ENCODE results near the gene CISD2.

The CISD2 gene

DNA sequence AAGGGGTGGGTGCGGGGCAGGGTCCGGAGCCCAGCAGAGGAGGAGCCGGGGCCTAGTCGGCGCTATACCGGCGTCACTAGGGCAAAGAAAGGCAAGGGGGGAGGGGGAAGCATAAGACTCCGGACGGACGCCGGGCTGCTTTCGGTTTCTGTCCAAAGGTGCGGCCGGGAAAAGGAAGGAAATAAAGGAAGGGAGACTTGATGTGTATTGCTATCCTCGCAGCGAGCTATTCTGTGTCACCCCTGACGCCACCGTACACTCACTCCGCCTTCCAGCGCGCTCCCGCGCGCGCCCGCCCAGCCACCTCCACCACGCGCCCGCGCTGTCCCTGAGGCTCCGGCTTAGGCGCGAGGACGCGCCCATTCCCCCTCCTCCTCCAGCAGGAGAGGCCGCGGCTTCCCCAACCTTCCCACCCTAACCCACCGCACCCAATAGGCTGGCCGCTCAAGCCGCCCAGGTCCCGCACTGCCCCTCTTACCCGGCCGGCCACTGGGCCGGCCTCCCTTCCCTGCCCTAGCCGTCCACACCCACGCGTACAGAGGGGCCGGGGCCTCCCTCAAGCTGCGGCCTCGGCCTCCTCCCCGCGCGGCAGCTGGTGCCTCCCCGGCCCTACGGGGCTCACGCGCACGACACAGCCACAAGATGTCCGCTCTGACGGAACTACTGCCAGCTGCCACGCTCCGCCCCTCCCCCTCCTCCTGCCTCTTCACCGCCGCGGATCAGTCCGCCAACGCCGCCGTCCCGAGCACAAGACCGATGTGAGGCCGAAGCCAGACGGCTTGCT, 41.7 kb upstream of the CISD2 start, which contains the start of gene UBE2D3:
Gene UBE2D3, minus strand, starts transcription at position 662 of the 784 bp plus-strand sequence. CDS start 1,043 bp downstream, outside the sequence.
- peaks cover 30 to 32% of the 10 kb centered on the region in 2 donors for H3K4me1 ChIP-seq (ENCODE audit: control insufficient read depth in 1 of 2, insufficient read depth in 2 of 2, low read length in 2 of 2)
- no peaks in the 10 kb centered on the region for H3K27me3 ChIP-seq (ENCODE audit: control insufficient read depth in 1 of 2, insufficient read depth in 2 of 2, low read length in 2 of 2)
- no peaks in the 10 kb centered on the region for H3K9me3 ChIP-seq (ENCODE audit: control insufficient read depth in 1 of 2, low read length in 2 of 2)
- peak within 1 kb of the TSS; percentile 99 for H3K9ac ChIP-seq (ENCODE audit: low read depth in 1 of 2, low read length in 2 of 2)
- peak within 1 kb of the TSS; percentile 76 to 95 for H3K4me3 ChIP-seq (ENCODE audit: low read depth in 1 of 2, low read length in 2 of 2)
- peaks cover 0 to 7% of the 10 kb centered on the region in 2 donors for H3K36me3 ChIP-seq (ENCODE audit: control insufficient read depth in 1 of 2, insufficient read depth in 2 of 2, low read length in 2 of 2)
- peak within 1 kb of the TSS; percentile 100 for H3K27ac ChIP-seq (ENCODE audit: low read depth, low read length)

DNA sequence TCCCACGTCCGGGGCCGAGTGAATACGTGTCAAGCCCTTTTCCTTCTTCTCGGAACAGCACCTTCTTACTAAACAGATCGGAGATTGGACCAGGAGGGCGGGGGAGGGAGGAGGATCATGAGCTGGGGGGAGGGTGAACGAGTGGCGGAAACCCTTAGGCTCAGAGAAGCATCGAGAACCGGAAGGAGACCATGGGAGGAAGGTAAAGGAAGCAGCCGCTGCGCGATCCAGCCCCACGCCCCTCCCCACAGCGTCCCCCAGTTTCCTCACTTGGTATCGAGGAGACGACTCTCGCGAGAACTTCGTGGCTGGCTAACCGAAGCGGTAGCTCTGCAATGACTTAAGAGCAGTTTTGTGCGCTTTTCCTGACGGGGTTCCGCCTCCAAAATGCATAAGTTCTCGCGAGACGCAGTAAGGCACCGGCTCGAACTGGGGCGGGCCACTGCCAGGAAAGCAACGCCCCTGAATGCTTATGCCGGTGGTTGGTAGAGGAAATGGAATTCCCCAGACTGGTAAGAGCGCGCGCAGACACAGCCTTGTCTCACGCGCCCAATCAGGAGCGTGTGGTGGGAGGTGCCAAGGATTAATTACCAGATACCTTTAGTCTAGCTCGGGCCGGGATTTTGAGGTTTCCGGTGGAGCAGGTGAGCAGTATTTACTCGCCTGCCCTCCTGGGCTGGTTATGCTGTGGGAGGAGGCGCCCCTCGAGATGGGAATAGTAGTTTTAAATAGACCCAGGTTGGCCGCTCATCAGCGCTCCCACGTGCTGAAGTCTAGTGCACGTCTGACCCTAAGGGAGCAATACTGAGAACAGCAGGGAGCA, 40.9 kb upstream of the CISD2 start:
- H3K4me1 ChIP-seq (ENCODE audit: control insufficient read depth in 1 of 2, insufficient read depth in 2 of 2, low read length in 2 of 2), result peaks cover 25 to 28% of the 10 kb centered on the region in 2 donors
- H3K36me3 ChIP-seq (ENCODE audit: control insufficient read depth in 1 of 2, insufficient read depth in 2 of 2, low read length in 2 of 2), result peaks cover 0 to 5% of the 10 kb centered on the region in 2 donors
- H3K9me3 ChIP-seq (ENCODE audit: control insufficient read depth in 1 of 2, low read length in 2 of 2), result no peaks in the 10 kb centered on the region
- H3K9ac ChIP-seq (ENCODE audit: low read depth in 1 of 2, low read length in 2 of 2), result peak overlapping the region; percentile 99
- peak overlapping the region; percentile 100 for H3K27ac ChIP-seq (ENCODE audit: low read depth, low read length)
- peak overlapping the region; percentile 76 to 95 for H3K4me3 ChIP-seq (ENCODE audit: low read depth in 1 of 2, low read length in 2 of 2)
- no peaks in the 10 kb centered on the region for H3K27me3 ChIP-seq (ENCODE audit: control insufficient read depth in 1 of 2, insufficient read depth in 2 of 2, low read length in 2 of 2)

DNA sequence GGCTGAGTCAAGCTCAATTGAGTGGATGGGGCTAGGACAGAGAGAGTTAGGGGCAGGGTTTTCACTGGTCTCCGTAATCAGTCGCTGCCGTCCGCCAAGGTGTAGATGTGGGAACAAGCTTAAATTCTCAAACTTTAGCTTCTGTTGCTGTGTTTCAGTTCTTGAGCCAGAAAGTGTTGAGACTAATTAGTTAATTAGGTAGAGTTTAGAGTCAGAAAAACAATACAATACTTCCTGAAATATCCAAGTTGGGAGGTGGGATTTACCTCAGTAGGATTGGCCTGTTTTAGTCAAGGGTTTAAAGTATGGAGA, 40.3 kb upstream of the CISD2 start:
- Histone ChIP-seq H3K9me3 (ENCODE audit: control insufficient read depth in 1 of 2, low read length in 2 of 2) (no peaks in the 10 kb centered on the region), H3K4me1 (ENCODE audit: control insufficient read depth in 1 of 2, insufficient read depth in 2 of 2, low read length in 2 of 2) (peaks cover 20 to 24% of the 10 kb centered on the region in 2 donors), H3K27me3 (ENCODE audit: control insufficient read depth in 1 of 2, insufficient read depth in 2 of 2, low read length in 2 of 2) (no peaks in the 10 kb centered on the region), H3K27ac (ENCODE audit: low read depth, low read length) (peak overlapping the region; percentile 100), H3K4me3 (ENCODE audit: low read depth in 1 of 2, low read length in 2 of 2) (peak overlapping the region; percentile 74 to 76), H3K9ac (ENCODE audit: low read depth in 1 of 2, low read length in 2 of 2) (peak overlapping the region; percentile 83 to 85), H3K36me3 (ENCODE audit: control insufficient read depth in 1 of 2, insufficient read depth in 2 of 2, low read length in 2 of 2) (no peaks in the 10 kb centered on the region)

DNA sequence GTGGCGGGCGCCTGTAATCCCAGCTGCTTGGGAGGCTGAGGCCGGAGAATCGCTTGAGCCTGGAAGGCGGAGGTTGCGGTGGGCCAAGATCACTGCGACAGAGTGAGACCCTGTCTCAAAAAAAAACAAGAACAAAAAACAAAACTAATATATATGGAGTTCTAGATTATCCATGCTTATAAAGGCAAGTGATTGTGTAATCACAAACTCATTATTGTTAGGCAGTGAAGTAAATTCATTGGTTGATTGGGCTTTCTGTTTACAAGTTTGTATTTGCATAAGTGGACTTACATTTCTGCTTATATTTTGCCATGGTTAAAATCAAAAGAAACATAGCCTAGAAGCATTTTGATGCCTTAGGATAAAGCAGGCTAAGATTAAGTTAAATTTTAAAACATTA, 39.0 kb upstream of the CISD2 start:
- Histone ChIP-seq H3K36me3 (ENCODE audit: control insufficient read depth in 1 of 2, insufficient read depth in 2 of 2, low read length in 2 of 2) (no peaks in the 10 kb centered on the region), H3K4me1 (ENCODE audit: control insufficient read depth in 1 of 2, insufficient read depth in 2 of 2, low read length in 2 of 2) (peaks cover 9 to 12% of the 10 kb centered on the region in 2 donors), H3K9ac (ENCODE audit: low read depth in 1 of 2, low read length in 2 of 2) (no peak overlapping the region), H3K27me3 (ENCODE audit: control insufficient read depth in 1 of 2, insufficient read depth in 2 of 2, low read length in 2 of 2) (no peaks in the 10 kb centered on the region), H3K27ac (ENCODE audit: low read depth, low read length) (no peak overlapping the region), H3K9me3 (ENCODE audit: control insufficient read depth in 1 of 2, low read length in 2 of 2) (no peaks in the 10 kb centered on the region), H3K4me3 (ENCODE audit: low read depth in 1 of 2, low read length in 2 of 2) (no peak overlapping the region)

DNA sequence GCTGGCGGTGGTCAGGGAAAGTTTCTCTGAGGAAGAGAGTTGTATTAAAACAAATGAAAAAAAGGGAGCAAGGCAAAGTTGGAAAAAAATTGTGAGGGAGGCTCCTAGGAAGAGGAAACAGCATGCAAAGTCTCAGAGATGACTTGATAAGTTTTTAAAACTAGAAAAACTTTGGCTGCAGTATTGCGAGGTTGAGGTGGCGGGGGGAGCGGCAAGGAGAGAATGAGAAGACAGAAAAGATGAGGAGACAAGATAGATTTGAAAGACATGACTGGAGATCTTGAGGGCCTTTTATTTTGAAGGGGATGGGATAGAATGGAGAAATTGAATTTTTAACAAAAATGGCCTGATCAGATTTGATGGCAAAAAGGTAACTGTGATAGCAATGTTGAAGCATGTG, 36.7 kb upstream of the CISD2 start:
- Histone ChIP-seq H3K27me3 (ENCODE audit: control insufficient read depth in 1 of 2, insufficient read depth in 2 of 2, low read length in 2 of 2) (no peaks in the 10 kb centered on the region), H3K36me3 (ENCODE audit: control insufficient read depth in 1 of 2, insufficient read depth in 2 of 2, low read length in 2 of 2) (no peaks in the 10 kb centered on the region), H3K4me1 (ENCODE audit: control insufficient read depth in 1 of 2, insufficient read depth in 2 of 2, low read length in 2 of 2) (peaks cover 9 to 12% of the 10 kb centered on the region in 2 donors), H3K4me3 (ENCODE audit: low read depth in 1 of 2, low read length in 2 of 2) (no peak overlapping the region), H3K27ac (ENCODE audit: low read depth, low read length) (no peak overlapping the region), H3K9me3 (ENCODE audit: control insufficient read depth in 1 of 2, low read length in 2 of 2) (no peaks in the 10 kb centered on the region), H3K9ac (ENCODE audit: low read depth in 1 of 2, low read length in 2 of 2) (no peak overlapping the region)

DNA sequence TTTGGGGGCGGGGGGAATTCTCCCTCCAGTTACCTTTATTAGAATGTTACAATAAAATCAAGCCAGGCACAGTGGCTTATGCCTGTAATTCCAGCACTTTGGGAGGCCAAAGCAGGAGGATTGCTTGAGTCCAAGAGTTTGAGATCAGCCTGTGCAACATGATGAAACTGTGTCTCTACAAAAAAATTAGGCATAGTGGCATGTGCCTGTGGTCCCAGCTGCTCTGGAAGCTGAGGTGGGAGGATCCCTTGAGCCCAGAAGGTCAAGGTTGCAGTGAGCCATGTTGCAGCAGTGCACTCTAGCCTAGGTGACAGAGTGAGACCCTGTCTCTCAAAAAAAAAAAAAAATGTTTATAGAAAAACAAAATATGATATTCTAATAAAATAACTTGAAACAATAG, 36.1 kb upstream of the CISD2 start:
- H3K27ac ChIP-seq (ENCODE audit: low read depth, low read length), result no peak overlapping the region
- no peaks in the 10 kb centered on the region for H3K27me3 ChIP-seq (ENCODE audit: control insufficient read depth in 1 of 2, insufficient read depth in 2 of 2, low read length in 2 of 2)
- H3K9me3 ChIP-seq (ENCODE audit: control insufficient read depth in 1 of 2, low read length in 2 of 2), result no peaks in the 10 kb centered on the region
- peaks cover 9 to 12% of the 10 kb centered on the region in 2 donors for H3K4me1 ChIP-seq (ENCODE audit: control insufficient read depth in 1 of 2, insufficient read depth in 2 of 2, low read length in 2 of 2)
- H3K9ac ChIP-seq (ENCODE audit: low read depth in 1 of 2, low read length in 2 of 2), result no peak overlapping the region
- H3K36me3 ChIP-seq (ENCODE audit: control insufficient read depth in 1 of 2, insufficient read depth in 2 of 2, low read length in 2 of 2), result no peaks in the 10 kb centered on the region
- H3K4me3 ChIP-seq (ENCODE audit: low read depth in 1 of 2, low read length in 2 of 2), result no peak overlapping the region

DNA sequence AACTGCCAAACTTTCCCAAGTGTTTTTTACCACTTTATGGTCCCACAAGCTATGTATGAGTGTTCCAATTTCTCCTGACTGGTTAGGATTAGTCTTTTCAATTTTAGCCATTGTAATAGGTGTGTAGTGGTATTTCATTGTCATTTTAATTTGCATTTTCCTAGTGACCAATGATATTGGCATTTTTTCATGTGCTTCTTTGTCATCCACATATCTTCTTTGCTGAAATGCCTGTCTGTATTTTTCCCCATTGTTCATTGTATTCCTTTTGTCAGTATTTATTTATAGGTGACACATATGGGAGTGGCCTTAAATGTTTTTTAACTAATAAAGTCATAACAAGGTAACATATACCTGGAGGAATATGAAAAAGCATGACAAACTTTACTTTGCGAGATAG, 32.2 kb upstream of the CISD2 start:
- Histone ChIP-seq H3K27ac (ENCODE audit: low read depth, low read length) (no peak overlapping the region), H3K4me3 (ENCODE audit: low read depth in 1 of 2, low read length in 2 of 2) (no peak overlapping the region), H3K9ac (ENCODE audit: low read depth in 1 of 2, low read length in 2 of 2) (no peak overlapping the region), H3K9me3 (ENCODE audit: control insufficient read depth in 1 of 2, low read length in 2 of 2) (no peaks in the 10 kb centered on the region), H3K4me1 (ENCODE audit: control insufficient read depth in 1 of 2, insufficient read depth in 2 of 2, low read length in 2 of 2) (no peaks in the 10 kb centered on the region), H3K36me3 (ENCODE audit: control insufficient read depth in 1 of 2, insufficient read depth in 2 of 2, low read length in 2 of 2) (no peaks in the 10 kb centered on the region), H3K27me3 (ENCODE audit: control insufficient read depth in 1 of 2, insufficient read depth in 2 of 2, low read length in 2 of 2) (no peaks in the 10 kb centered on the region)

DNA sequence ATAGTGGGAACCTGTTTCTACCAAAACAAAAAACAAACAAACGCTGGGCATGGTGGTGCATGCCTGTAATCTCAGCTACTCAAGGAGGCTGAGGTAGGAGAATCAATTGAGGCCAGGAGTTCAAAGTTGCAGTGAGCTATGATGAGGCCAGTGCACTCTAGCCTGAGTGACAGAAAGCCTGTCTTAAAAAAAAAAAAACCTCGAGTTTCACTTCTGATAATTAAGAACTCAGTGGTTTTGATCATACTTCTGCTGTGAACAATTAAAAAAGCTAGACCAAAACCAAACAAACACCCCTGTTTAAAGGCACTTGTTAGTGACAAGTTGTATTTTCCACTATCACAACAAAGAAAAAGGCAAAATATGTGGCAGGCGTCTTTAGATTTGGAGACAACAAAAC, 26.4 kb upstream of the CISD2 start:
- Histone ChIP-seq H3K4me3 (ENCODE audit: low read depth in 1 of 2, low read length in 2 of 2) (no peak overlapping the region), H3K9ac (ENCODE audit: low read depth in 1 of 2, low read length in 2 of 2) (no peak overlapping the region), H3K27me3 (ENCODE audit: control insufficient read depth in 1 of 2, insufficient read depth in 2 of 2, low read length in 2 of 2) (no peaks in the 10 kb centered on the region), H3K9me3 (ENCODE audit: control insufficient read depth in 1 of 2, low read length in 2 of 2) (no peaks in the 10 kb centered on the region), H3K36me3 (ENCODE audit: control insufficient read depth in 1 of 2, insufficient read depth in 2 of 2, low read length in 2 of 2) (no peaks in the 10 kb centered on the region), H3K4me1 (ENCODE audit: control insufficient read depth in 1 of 2, insufficient read depth in 2 of 2, low read length in 2 of 2) (no peaks in the 10 kb centered on the region), H3K27ac (ENCODE audit: low read depth, low read length) (no peak overlapping the region)

DNA sequence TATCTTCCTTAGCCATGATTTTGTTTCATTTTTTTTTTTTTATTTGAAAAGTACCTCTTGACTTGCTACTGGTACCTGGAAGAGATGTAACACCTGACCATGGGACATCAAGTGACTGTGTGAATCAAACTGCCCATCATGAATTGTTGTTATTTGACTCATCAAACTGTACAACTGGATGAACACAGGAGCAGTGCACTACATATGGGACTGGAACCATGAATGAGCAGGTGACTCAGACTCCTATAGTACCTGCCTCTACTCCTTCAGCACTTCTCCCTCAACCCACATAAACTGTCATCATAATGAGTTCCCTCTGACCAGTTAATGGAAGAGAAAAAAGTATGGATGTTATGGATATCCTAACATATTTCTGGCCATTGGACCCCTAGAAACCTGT, 25.5 kb upstream of the CISD2 start:
- Histone ChIP-seq H3K4me1 (ENCODE audit: control insufficient read depth in 1 of 2, insufficient read depth in 2 of 2, low read length in 2 of 2) (no peaks in the 10 kb centered on the region), H3K9ac (ENCODE audit: low read depth in 1 of 2, low read length in 2 of 2) (no peak overlapping the region), H3K4me3 (ENCODE audit: low read depth in 1 of 2, low read length in 2 of 2) (no peak overlapping the region), H3K27me3 (ENCODE audit: control insufficient read depth in 1 of 2, insufficient read depth in 2 of 2, low read length in 2 of 2) (no peaks in the 10 kb centered on the region), H3K36me3 (ENCODE audit: control insufficient read depth in 1 of 2, insufficient read depth in 2 of 2, low read length in 2 of 2) (no peaks in the 10 kb centered on the region), H3K27ac (ENCODE audit: low read depth, low read length) (no peak overlapping the region), H3K9me3 (ENCODE audit: control insufficient read depth in 1 of 2, low read length in 2 of 2) (no peaks in the 10 kb centered on the region)

DNA sequence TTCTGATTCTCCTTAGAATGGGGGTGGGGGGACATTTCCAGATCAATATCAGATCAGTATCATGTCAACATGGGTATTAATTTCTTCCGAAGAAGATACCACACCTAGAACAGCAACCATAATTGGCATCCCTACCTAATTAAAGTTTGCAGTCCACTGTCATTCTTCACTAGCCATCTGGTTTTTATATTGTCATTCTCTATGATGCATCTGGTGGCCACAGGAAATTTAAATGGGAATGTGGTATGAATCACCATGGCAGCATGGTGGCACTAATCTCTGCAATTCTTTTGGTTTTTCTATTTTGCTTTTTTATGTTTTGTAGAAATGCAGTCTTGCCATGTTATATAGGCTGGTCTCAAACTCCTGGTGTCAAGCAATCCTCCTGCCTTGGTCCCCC, 24.9 kb upstream of the CISD2 start:
- Histone ChIP-seq H3K27ac (ENCODE audit: low read depth, low read length) (no peak overlapping the region), H3K36me3 (ENCODE audit: control insufficient read depth in 1 of 2, insufficient read depth in 2 of 2, low read length in 2 of 2) (no peaks in the 10 kb centered on the region), H3K4me1 (ENCODE audit: control insufficient read depth in 1 of 2, insufficient read depth in 2 of 2, low read length in 2 of 2) (no peaks in the 10 kb centered on the region), H3K4me3 (ENCODE audit: low read depth in 1 of 2, low read length in 2 of 2) (no peak overlapping the region), H3K27me3 (ENCODE audit: control insufficient read depth in 1 of 2, insufficient read depth in 2 of 2, low read length in 2 of 2) (no peaks in the 10 kb centered on the region), H3K9ac (ENCODE audit: low read depth in 1 of 2, low read length in 2 of 2) (no peak overlapping the region), H3K9me3 (ENCODE audit: control insufficient read depth in 1 of 2, low read length in 2 of 2) (no peaks in the 10 kb centered on the region)
